Coronary artery (tissue), 2 donors: Measurements from ENCODE around the gene OGFOD3.
"Not testable (repeated sequence)": the region's sequence is repeated elsewhere in the genome, so short reads cannot be mapped to it uniquely, and the experiment has no call there.

ENCODE experiments used
- DNase-seq: peaks from one replicate; pipeline ENCODE4 v3.0.0-alpha.2; 2017; ENCODE audit warnings: low spot score
- H3K27ac ChIP-seq, 2 donors: fragments of 200-600 bp; sonication (generic); one replicate each; pipeline ENCODE4 v1.5.1; 2016 to 2019
- H3K4me3 ChIP-seq: fragments of 200-600 bp; sonication (generic); 2 replicates; pipeline ENCODE4 v1.5.1; 2016; ENCODE audit warnings: mild to moderate bottlenecking, moderate library complexity
- TF ChIP-seq, protein P1 (sequence below): fragments of 200-600 bp; sonication (generic); IDR thresholded peaks from one replicate; pipeline ENCODE4 v1.5.1; 2019; ENCODE audit warnings: antibody characterized with exemption

OGFOD3 gene

DNA sequence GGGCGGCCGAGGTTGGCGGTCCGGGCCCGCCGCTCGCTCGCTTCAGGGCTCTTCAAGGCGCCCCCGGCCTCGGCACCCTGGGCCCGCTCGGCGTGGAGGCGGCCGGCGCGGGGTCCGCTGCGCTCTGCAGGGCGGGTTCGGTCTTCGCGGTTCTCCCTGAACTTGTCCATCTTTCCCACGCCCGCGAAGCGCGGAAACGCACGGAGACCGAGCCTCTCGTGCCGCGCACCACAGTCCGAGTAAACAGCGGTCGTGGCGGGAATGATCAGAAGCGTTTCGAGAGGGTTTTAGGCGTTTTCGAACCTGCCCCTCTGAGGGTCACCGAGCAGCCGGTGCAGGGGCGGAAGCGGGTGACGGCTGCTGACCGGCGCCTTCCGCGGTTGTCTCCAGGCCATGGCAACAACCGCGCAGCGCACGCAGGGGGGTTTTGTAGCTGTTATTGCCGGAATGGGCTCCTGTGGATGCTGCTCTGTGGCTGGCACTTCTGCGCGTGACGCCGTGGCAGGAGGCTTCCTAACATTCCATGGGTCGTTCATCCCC, 40.6 kb upstream of the OGFOD3 start:
- peak overlapping the region; percentile 94 for H3K4me3 ChIP-seq

DNA sequence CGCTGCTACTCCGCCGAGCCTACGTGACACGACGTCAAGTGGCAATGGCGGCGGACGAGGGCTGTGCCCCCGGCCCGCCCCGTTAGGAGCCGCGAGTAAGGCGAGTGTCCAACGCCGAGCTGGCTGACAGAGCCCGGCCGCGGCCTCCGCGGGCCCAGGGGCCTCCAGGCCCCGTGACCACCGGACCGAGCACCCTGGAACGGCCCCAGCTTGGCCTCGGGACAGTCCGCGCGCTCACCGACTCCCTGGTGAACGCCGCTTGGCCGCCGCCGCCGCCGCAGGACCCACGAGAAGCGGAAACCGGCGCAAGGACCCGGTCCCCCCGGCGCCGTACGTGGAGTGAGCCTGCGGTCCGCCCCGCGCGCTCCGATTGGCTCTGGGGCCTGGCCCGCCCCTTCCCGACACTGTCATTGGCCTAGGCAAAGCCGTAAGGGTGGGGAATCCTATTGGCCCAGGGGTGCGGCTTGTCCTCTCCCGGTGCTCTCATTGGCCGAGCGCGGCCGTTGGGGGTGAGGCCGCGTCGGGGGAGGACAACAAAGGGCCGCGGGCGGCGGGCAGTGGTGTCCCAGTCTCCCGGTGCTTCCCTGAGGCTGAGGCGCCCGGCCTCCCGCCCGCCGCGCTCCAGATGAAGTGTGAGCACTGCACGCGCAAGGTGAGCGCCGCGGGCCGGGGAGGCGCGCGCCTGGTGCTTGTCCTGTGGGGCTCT, 39.9 kb upstream of the OGFOD3 start, which contains the start of gene NARF:
TSS of gene NARF (plus strand) at position 563 of the 706 bp plus-strand sequence. CDS start at position 626, 63 bp downstream.
- TF ChIP-seq, protein P1, sequence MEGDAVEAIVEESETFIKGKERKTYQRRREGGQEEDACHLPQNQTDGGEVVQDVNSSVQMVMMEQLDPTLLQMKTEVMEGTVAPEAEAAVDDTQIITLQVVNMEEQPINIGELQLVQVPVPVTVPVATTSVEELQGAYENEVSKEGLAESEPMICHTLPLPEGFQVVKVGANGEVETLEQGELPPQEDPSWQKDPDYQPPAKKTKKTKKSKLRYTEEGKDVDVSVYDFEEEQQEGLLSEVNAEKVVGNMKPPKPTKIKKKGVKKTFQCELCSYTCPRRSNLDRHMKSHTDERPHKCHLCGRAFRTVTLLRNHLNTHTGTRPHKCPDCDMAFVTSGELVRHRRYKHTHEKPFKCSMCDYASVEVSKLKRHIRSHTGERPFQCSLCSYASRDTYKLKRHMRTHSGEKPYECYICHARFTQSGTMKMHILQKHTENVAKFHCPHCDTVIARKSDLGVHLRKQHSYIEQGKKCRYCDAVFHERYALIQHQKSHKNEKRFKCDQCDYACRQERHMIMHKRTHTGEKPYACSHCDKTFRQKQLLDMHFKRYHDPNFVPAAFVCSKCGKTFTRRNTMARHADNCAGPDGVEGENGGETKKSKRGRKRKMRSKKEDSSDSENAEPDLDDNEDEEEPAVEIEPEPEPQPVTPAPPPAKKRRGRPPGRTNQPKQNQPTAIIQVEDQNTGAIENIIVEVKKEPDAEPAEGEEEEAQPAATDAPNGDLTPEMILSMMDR: no peak
- DNase-seq: peak; percentile 99
- Histone ChIP-seq H3K27ac (peak within 1 kb of the TSS; percentile 99 to 100), H3K4me3 (peak within 1 kb of the TSS; percentile 94)

More for the DNA sequence above, 40.6 kb upstream of the OGFOD3 start:
- DNase-seq: no peak
- TF ChIP-seq, protein P1: no peak
- H3K27ac ChIP-seq: peak overlapping the region; percentile 99 to 100

DNA sequence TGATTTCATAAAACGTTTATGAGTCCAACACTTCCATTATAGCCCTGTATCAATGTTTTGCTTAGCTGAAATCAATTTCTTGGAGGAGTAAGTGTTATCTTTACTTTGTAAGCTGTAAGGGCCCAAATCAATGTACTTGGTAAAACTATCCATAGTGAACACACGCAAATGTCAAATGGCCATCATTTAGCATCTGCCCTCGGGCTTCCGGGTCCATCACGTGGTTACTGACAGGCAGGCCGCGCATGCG, 39.5 kb upstream of the OGFOD3 start:
- TF ChIP-seq, protein P1: no peak
- Histone ChIP-seq H3K27ac (peak overlapping the region; percentile 99 to 100), H3K4me3 (peak overlapping the region; percentile 94)
- DNase-seq: no peak

DNA sequence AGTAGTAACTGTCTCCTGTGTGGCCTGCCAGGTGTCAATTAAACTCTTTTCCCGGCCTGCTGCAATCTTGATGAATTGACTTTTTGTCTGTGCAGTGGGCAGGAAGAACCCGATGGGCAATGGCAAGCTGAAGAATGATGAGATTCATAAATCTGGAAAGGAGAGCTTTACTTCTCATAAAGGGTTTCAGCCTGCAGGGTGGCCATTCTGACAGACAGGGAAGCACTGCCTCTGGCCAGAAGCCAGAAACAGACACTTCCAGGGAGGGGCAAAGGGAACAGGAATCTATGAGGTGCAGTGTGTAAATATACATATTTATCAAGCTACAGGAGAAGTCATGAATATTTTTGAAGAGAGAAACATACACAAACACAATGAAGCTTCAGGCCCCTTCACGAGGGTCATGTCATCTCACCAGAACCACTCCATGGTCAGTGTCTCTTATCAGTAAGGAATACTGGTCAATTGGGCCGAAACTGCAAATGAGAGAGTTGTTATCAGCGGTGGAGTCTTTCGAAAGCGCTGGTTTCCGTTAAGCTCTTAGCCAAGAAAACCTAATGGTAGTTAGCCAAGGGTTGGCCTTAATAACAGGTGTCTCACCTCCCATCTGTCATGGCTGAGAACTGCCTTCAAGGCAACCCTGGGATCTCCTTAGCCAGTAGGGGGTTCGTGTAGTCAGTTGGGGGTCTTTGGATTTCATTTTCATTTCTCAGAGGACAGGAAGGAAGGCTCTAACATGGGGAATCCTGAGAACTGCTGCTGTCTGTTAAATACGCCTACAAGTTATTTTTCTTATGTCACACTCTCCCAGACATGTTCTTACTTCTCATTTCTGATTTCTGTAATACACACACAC, 38.9 kb upstream of the OGFOD3 start:
- Histone ChIP-seq H3K4me3 (peak overlapping the region; percentile 94), H3K27ac (peak overlapping the region; percentile 99 to 100)
- TF ChIP-seq, protein P1: no peak
- DNase-seq: no peak

DNA sequence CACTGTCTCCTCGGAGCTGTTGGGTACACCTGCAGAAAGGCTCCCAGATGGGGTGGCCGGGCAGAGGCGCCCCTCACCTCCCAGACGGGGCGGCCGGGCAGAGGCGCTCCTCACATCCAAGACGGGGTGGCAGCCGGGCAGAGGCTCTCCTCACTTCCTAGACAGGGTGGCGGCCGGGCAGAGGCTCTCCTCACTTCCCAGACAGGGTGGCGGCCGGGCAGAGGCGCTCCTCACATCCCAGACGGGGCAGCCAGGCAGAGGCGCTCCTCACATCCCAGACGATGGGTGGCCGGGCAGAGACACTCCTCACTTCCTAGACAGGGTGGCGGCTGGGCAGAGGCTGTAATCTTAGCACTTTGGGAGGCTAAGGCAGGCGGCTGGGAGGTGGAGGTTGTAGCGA, 35.3 kb upstream of the OGFOD3 start:
- H3K4me3 ChIP-seq, DNase-seq, H3K27ac ChIP-seq: not testable (repeated sequence)

DNA sequence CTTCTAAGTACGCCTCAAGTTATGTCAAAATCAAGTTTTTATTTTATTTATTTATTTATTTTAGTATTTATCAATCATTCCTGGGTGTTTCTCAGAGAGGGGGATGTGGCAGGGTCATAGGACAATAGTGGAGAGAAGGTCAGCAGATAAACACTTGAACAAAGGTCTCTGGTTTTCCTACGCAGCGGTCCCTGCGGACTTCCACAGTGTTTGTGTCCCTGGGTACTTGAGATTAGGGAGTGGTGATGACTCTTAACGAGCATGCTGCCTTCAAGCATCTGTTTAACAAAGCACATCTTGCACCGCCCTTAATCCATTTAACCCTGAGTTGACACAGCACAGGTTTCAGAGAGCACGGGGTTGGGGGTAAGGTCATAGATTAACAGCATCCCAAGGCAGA, 34.8 kb upstream of the OGFOD3 start:
- H3K27ac ChIP-seq, H3K4me3 ChIP-seq, DNase-seq: not testable (repeated sequence)

DNA sequence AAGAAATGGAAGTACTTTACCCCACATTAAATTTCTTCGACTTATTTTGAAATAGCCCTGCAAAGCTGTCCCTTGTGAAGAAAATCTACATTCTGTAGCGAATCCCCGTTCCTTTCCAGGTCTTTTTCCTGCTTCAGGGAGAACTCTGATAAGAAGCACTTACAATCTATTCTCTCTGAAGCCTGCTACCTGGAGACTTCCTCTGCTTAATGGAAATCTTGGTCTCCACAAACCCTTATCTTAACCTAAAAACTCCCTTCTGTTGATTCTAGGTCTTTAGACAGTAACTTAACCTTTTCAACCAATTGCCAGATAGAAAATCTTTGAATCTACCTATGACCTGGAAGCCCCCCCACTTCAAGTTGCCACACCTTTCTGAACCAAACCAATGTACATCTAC, 33.8 kb upstream of the OGFOD3 start:
- no peak overlapping the region for H3K27ac ChIP-seq
- DNase-seq: no peak
- TF ChIP-seq, protein P1: no peak
- H3K4me3 ChIP-seq: no peak overlapping the region
